H1 (cell line): ENCODE results near the gene HAO2. TPM values are rescaled to one million over a fixed set of nuclear protein-coding genes. Genes with fewer than 3 reads are reported as not detected.

Source experiments
- BACH1 ChIP-seq: IDR thresholded peaks from 2 replicates; pipeline ENCODE4 v1.6.1; 2012; ENCODE audit warnings: low read length, improper control_type of control experiment
- BRCA1 ChIP-seq: IDR thresholded peaks from 2 replicates; pipeline ENCODE4 v1.6.1; 2012; ENCODE audit warnings: low read depth, low read length, improper control_type of control experiment
- CHD7 ChIP-seq: fragments of 300-600 bp; sonication (generic); IDR thresholded peaks from 2 replicates; pipeline ENCODE4 v1.7.1; 2012; ENCODE audit warnings: low read length, moderate library complexity, mild to moderate bottlenecking, inconsistent platforms; ENCODE audit not compliant: insufficient replicate concordance
- GTF2F1 ChIP-seq: IDR thresholded peaks from 2 replicates; pipeline ENCODE4 v1.6.1; 2012; ENCODE audit warnings: low read depth, low read length, improper control_type of control experiment, borderline replicate concordance
- HDAC2 ChIP-seq, 2 experiments: fragments of 300-600 bp in 1 of 2; sonication (generic) in 1 of 2; IDR thresholded peaks; 2 replicates each; pipeline ENCODE4 v1.6.1; 2011 to 2012; ENCODE audit warnings: low read depth in 2 of 2, low read length in 2 of 2, mild to moderate bottlenecking in 2 of 2, moderate library complexity in 2 of 2, borderline replicate concordance in 1 of 2, inconsistent platforms in 1 of 2
- JUND ChIP-seq: IDR thresholded peaks from 2 replicates; pipeline ENCODE4 v1.6.1; 2011; ENCODE audit warnings: mild to moderate bottlenecking, improper control_type of control experiment, low read length
- POU5F1 ChIP-seq: IDR thresholded peaks from 2 replicates; pipeline ENCODE4 v1.6.1; 2011; ENCODE audit warnings: low read depth, mild to moderate bottlenecking, low read length, moderate library complexity
- RAD21 ChIP-seq, 2 experiments: IDR thresholded peaks in 1 of 2; conservative IDR thresholded peaks in 1 of 2; 2 replicates each; pipeline ENCODE4 v1.6.1; 2011; ENCODE audit warnings: low read depth in 2 of 2, low read length in 2 of 2, improper control_type of control experiment in 1 of 2, inconsistent platforms in 1 of 2, mild to moderate bottlenecking in 1 of 2, moderate library complexity in 1 of 2
- RBBP5 ChIP-seq: IDR thresholded peaks from 2 replicates; pipeline ENCODE4 v1.7.1; 2012; ENCODE audit warnings: low read depth, mild to moderate bottlenecking, inconsistent platforms, low read length, moderate library complexity, borderline replicate concordance
- SIN3A ChIP-seq, 2 experiments: IDR thresholded peaks in 1 of 2; conservative IDR thresholded peaks in 1 of 2; 2 replicates each; pipeline ENCODE4 v1.6.1; 2011 to 2012; ENCODE audit warnings: low read length in 2 of 2, improper control_type of control experiment in 1 of 2, low read depth in 1 of 2, mild to moderate bottlenecking in 1 of 2
- TEAD4 ChIP-seq: IDR thresholded peaks from 2 replicates; pipeline ENCODE4 v1.6.1; 2012; ENCODE audit warnings: low read depth, low read length, inconsistent platforms, mixed read lengths
- polyA plus RNA-seq, 7 experiments: library from polyadenylated mRNA; depleted of rRNA in 3 of 7; stranded (reverse) in 5 of 7; unstranded in 2 of 7; fragments of >200 nt in 5 of 7; fragments of 200-250 nt in 2 of 7; gene quantifications; 1 replicate in 5 of 7; 2 replicates in 1 of 7; 4 replicates in 1 of 7; pipeline versions ENCODE4 v1.2.1 to v1.2.3, GENCODE V29; 2011 to 2013; ENCODE audit warnings: missing spikeins in 2 of 7, mixed read lengths in 2 of 7
- total RNA-seq: library from RNA; stranded (reverse); fragmentation: NEBNext Ultra II Directional; extraction: Animal tissue kit (Norgen Biotek cat#: 25700); gene quantifications from 2 replicates; pipeline ENCODE4 v1.2.1, GENCODE V29; 2021

The HAO2 gene
- total and polyA plus RNA-seq, 2 of the 8 experiments (the other 6 are each of a cell fraction or from before 2014, with no cell fraction given) = not detected

GRCh38 chr1:119336848-119337247 lies 31.7 kb upstream of the HAO2 start (continued):
- no peak for TF ChIP-seq CHD7
- no peak for TF ChIP-seq HDAC2 (IDR thresholded peaks at IDR 0.05; ENCODE audit: borderline replicate concordance in 1 of 2, low read depth in 2 of 2, low read length in 2 of 2)
- no peak for TF ChIP-seq GTF2F1
- no peak for TF ChIP-seq BRCA1
- TF ChIP-seq JUND = no peak
- TF ChIP-seq RBBP5 = no peak
- no peak for TF ChIP-seq RAD21 (IDR thresholded peaks at IDR 0.05 in 1 of 2, conservative IDR thresholded peaks at IDR 0.05 in 1 of 2; ENCODE audit: low read depth in 2 of 2, low read length in 2 of 2)
- no peak for TF ChIP-seq POU5F1
- no peak for TF ChIP-seq TEAD4
- no peak for TF ChIP-seq SIN3A (conservative IDR thresholded peaks at IDR 0.05 in 1 of 2, IDR thresholded peaks at IDR 0.05 in 1 of 2; ENCODE audit: low read depth in 1 of 2, low read length in 2 of 2)
- no peak for TF ChIP-seq BACH1
